ENCODE results near the gene EIF4H. TPM values are rescaled to one million over a fixed set of nuclear protein-coding genes. Genes with fewer than 3 reads are reported as not detected.

EIF4H gene
- total and polyA plus RNA-seq, 2 donors (not counting 3 experiments of a cell fraction or from before 2014, with no cell fraction given) = 406 to 415 TPM

- no peak for FAIRE-seq
- H3K9ac ChIP-seq (replicated peaks; ENCODE audit: extremely low read depth, insufficient read depth, low read length) = no peak overlapping the region
- H3K79me2 ChIP-seq (ENCODE audit: control insufficient read depth, insufficient read depth, low read length) = no peaks in the 10 kb centered on the region
- peaks cover 4 to 12% of the 10 kb centered on the region in 2 experiments for H3K36me3 ChIP-seq (ENCODE audit: control insufficient read depth in 2 of 2, extremely low read depth in 1 of 2, insufficient read depth in 2 of 2, low read length in 2 of 2)
- no TSS peak for BruUV-seq (replicated peaks)
- no peak overlapping the region for H3K4me3 ChIP-seq (replicated peaks in 1 of 3; ENCODE audit: insufficient read depth in 1 of 3, low read depth in 1 of 3, low read length in 3 of 3)
- no peaks in the 10 kb centered on the region for H3K9me1 ChIP-seq (replicated peaks; ENCODE audit: control insufficient read depth, extremely low read depth, insufficient read depth, low read length)
- DNase-seq (ENCODE audit: low read depth, low spot score) = peak; percentile 26
- TF ChIP-seq GATA2 (IDR thresholded peaks at IDR 0.05; ENCODE audit: insufficient read depth, insufficient read length, low read depth, low read length) = peak; percentile 65
- TF ChIP-seq MYC (IDR thresholded peaks at IDR 0.05; ENCODE audit: low read depth, low read length) = no peak
- intact Hi-C loops (cut with micrococcal nuclease) = no loop called here
- no peak overlapping the region for H3K27ac ChIP-seq (ENCODE audit: insufficient read depth, low read depth, low read length)
- no peaks in the 10 kb centered on the region for H4K20me1 ChIP-seq (replicated peaks; ENCODE audit: control insufficient read depth, extremely low read depth, insufficient read depth, low read length)
- dilution Hi-C loops (cut with MboI; ENCODE audit: extremely low pct_ligation_motif_present, low sequenced_read_pairs) = no loop called here
- H2AFZ ChIP-seq (ENCODE audit: low read depth, low read length) = no peak overlapping the region
- no peaks in the 10 kb centered on the region for H3K9me3 ChIP-seq (replicated peaks; ENCODE audit: control insufficient read depth, insufficient read depth, low read length)
- ChIA-PET CTCF (interaction anchor here (0.7 to 0.9 kb wide), 2 partner anchors 27 to 157 kb away, joined by 3 to 4 read pairs; no protein-coding TSS in a partner anchor), POLR2A (no interaction called here)
- no peaks in the 10 kb centered on the region for H3K4me1 ChIP-seq (ENCODE audit: control insufficient read depth, extremely low read depth, insufficient read depth, low read length)
- no peak overlapping the region for H3K4me2 ChIP-seq (ENCODE audit: insufficient read depth, low read length)
- no peaks in the 10 kb centered on the region for H3K27me3 ChIP-seq (ENCODE audit: control insufficient read depth in 2 of 2, insufficient read depth in 2 of 2, low read length in 2 of 2)
Observed at GRCh38 chr7:74233655-74234285, 59.6 kb downstream of the EIF4H start.

- CTCF ChIA-PET = interaction anchor here (1.1 to 2.1 kb wide), 2 partner anchors 19 to 29 kb away, joined by 3 to 11 read pairs; partner anchors contain the start of gene RFC2
- no peak overlapping the region for H3K4me3 ChIP-seq (replicated peaks in 1 of 3; ENCODE audit: insufficient read depth in 1 of 3, low read depth in 1 of 3, low read length in 3 of 3)
- dilution Hi-C loops (cut with MboI; ENCODE audit: extremely low pct_ligation_motif_present, low sequenced_read_pairs) (no loop called here), intact Hi-C loops (cut with micrococcal nuclease) (no loop called here)
- peaks cover 9 to 14% of the 10 kb centered on the region in 2 experiments for H3K36me3 ChIP-seq (ENCODE audit: control insufficient read depth in 2 of 2, extremely low read depth in 1 of 2, insufficient read depth in 2 of 2, low read length in 2 of 2)
- no peaks in the 10 kb centered on the region for H3K9me3 ChIP-seq (replicated peaks; ENCODE audit: control insufficient read depth, insufficient read depth, low read length)
- H4K20me1 ChIP-seq (replicated peaks; ENCODE audit: control insufficient read depth, extremely low read depth, insufficient read depth, low read length) = no peaks in the 10 kb centered on the region
- H2AFZ ChIP-seq (ENCODE audit: low read depth, low read length) = no peak overlapping the region
- POLR2A ChIA-PET = no interaction called here
- BruUV-seq (replicated peaks) = no TSS peak
- H3K9ac ChIP-seq (replicated peaks; ENCODE audit: extremely low read depth, insufficient read depth, low read length) = no peak overlapping the region
- no peaks in the 10 kb centered on the region for H3K4me1 ChIP-seq (ENCODE audit: control insufficient read depth, extremely low read depth, insufficient read depth, low read length)
- FAIRE-seq = no peak
- H3K27ac ChIP-seq (ENCODE audit: insufficient read depth, low read depth, low read length) = no peak overlapping the region
- no peak for TF ChIP-seq GATA2 (IDR thresholded peaks at IDR 0.05; ENCODE audit: insufficient read depth, insufficient read length, low read depth, low read length)
- no peak for TF ChIP-seq POLR2A (IDR thresholded peaks at IDR 0.05; ENCODE audit: low read depth, low read length)
- no peak for TF ChIP-seq POLR2AphosphoS5 (IDR thresholded peaks at IDR 0.05; ENCODE audit: insufficient read depth, low read depth, low read length)
- no peak for TF ChIP-seq JUN (IDR thresholded peaks at IDR 0.05; ENCODE audit: borderline replicate concordance, insufficient read depth, insufficient read length, low read depth)
- no peak overlapping the region for H3K4me2 ChIP-seq (ENCODE audit: insufficient read depth, low read length)
- no peaks in the 10 kb centered on the region for H3K27me3 ChIP-seq (ENCODE audit: control insufficient read depth in 2 of 2, insufficient read depth in 2 of 2, low read length in 2 of 2)
- H3K9me1 ChIP-seq (replicated peaks; ENCODE audit: control insufficient read depth, extremely low read depth, insufficient read depth, low read length) = no peaks in the 10 kb centered on the region
- H3K79me2 ChIP-seq (ENCODE audit: control insufficient read depth, insufficient read depth, low read length) = no peaks in the 10 kb centered on the region
- DNase-seq (ENCODE audit: low read depth, low spot score) = no peak
Observed at GRCh38 chr7:74235518-74236268, 61.5 kb downstream of the EIF4H start.
